ENCODE results near the gene CSPG4. TPM values are rescaled to one million over a fixed set of nuclear protein-coding genes. Genes with fewer than 3 reads are reported as not detected.

The CSPG4 gene
- total RNA-seq, 1 donor from 2014 or later = 0.07 TPM

GRCh38 chr15:75725719-75726607 lies 13.3 kb upstream of the CSPG4 start:
- no peaks in the 10 kb centered on the region for H3K36me3 Mint-ChIP-seq
- peaks cover 25% of the 10 kb centered on the region for H3K4me1 Mint-ChIP-seq
- H3K9me3 Mint-ChIP-seq = no peaks in the 10 kb centered on the region
- DNase-seq (ENCODE audit: low spot score) = no peak
- Histone ChIP-seq H3K4me3 (no peak overlapping the region), H3K9me3 (ENCODE audit: low read depth) (no peaks in the 10 kb centered on the region), H3K9ac (no peak overlapping the region), H3K27me3 (peaks cover 3% of the 10 kb centered on the region), H3K4me2 (no peak overlapping the region), H3K79me2 (ENCODE audit: low read depth) (no peaks in the 10 kb centered on the region), H3K27ac (no peak overlapping the region), H2AFZ (replicated peaks) (no peak overlapping the region), H4K20me1 (ENCODE audit: low read depth) (no peaks in the 10 kb centered on the region), H3K36me3 (no peaks in the 10 kb centered on the region), H3K4me1 (no peaks in the 10 kb centered on the region), H3F3A (ENCODE audit: low read depth) (no peaks in the 10 kb centered on the region)
- H3K27ac Mint-ChIP-seq = no peak overlapping the region
- H3K27me3 Mint-ChIP-seq (ENCODE audit: insufficient read depth, low read depth) = peaks cover 12% of the 10 kb centered on the region
- TF ChIP-seq CTCF (IDR thresholded peaks at IDR 0.05) (no peak), EZH2 (IDR thresholded peaks at IDR 0.05) (no peak), EZH2phosphoT487 (IDR thresholded peaks at IDR 0.05) (no peak)
- no peak overlapping the region for H3K4me3 Mint-ChIP-seq

- H3K4me1 Mint-ChIP-seq = peaks cover 27% of the 10 kb centered on the region
- Histone ChIP-seq H3F3A (ENCODE audit: low read depth) (no peaks in the 10 kb centered on the region), H3K27ac (no peak overlapping the region), H4K20me1 (ENCODE audit: low read depth) (no peaks in the 10 kb centered on the region), H3K9me3 (ENCODE audit: low read depth) (no peaks in the 10 kb centered on the region), H3K4me2 (no peak overlapping the region), H3K79me2 (ENCODE audit: low read depth) (no peaks in the 10 kb centered on the region), H3K36me3 (no peaks in the 10 kb centered on the region), H3K9ac (no peak overlapping the region), H3K4me1 (no peaks in the 10 kb centered on the region), H2AFZ (replicated peaks) (no peak overlapping the region), H3K4me3 (no peak overlapping the region), H3K27me3 (peaks cover 3% of the 10 kb centered on the region)
- no peak for DNase-seq (ENCODE audit: low spot score)
- peaks cover 12% of the 10 kb centered on the region for H3K27me3 Mint-ChIP-seq (ENCODE audit: insufficient read depth, low read depth)
- H3K27ac Mint-ChIP-seq = peak overlapping the region; percentile 85
- no peaks in the 10 kb centered on the region for H3K9me3 Mint-ChIP-seq
- TF ChIP-seq CTCF (IDR thresholded peaks at IDR 0.05) = no peak
- TF ChIP-seq EZH2 (IDR thresholded peaks at IDR 0.05) = no peak
- no peak for TF ChIP-seq EZH2phosphoT487 (IDR thresholded peaks at IDR 0.05)
- no peak overlapping the region for H3K4me3 Mint-ChIP-seq
- H3K36me3 Mint-ChIP-seq = no peaks in the 10 kb centered on the region
These were observed 12.5 kb upstream of the CSPG4 start for GRCh38 chr15:75725006-75725718.

- H2AFZ ChIP-seq (replicated peaks) = no peak overlapping the region
These were observed 11.4 kb upstream of the CSPG4 start for GRCh38 chr15:75723847-75724660.

More at GRCh38 chr15:75723847-75724660, 11.4 kb upstream of the CSPG4 start:
- Histone ChIP-seq H3K9ac (no peak overlapping the region), H3K27me3 (peaks cover 3% of the 10 kb centered on the region), H3K79me2 (ENCODE audit: low read depth) (no peaks in the 10 kb centered on the region), H3K4me3 (no peak overlapping the region), H3K4me2 (no peak overlapping the region), H3K4me1 (no peaks in the 10 kb centered on the region), H3F3A (ENCODE audit: low read depth) (no peaks in the 10 kb centered on the region), H3K9me3 (ENCODE audit: low read depth) (no peaks in the 10 kb centered on the region), H3K27ac (no peak overlapping the region), H4K20me1 (ENCODE audit: low read depth) (no peaks in the 10 kb centered on the region), H3K36me3 (no peaks in the 10 kb centered on the region)
- Mint-ChIP-seq H3K4me1 (peaks cover 27% of the 10 kb centered on the region), H3K9me3 (no peaks in the 10 kb centered on the region), H3K27me3 (ENCODE audit: insufficient read depth, low read depth) (peaks cover 12% of the 10 kb centered on the region), H3K27ac (peak overlapping the region; percentile 88), H3K36me3 (no peaks in the 10 kb centered on the region), H3K4me3 (no peak overlapping the region)
- TF ChIP-seq EZH2phosphoT487 (IDR thresholded peaks at IDR 0.05) (no peak), EZH2 (IDR thresholded peaks at IDR 0.05) (no peak), CTCF (IDR thresholded peaks at IDR 0.05) (no peak)
- DNase-seq (ENCODE audit: low spot score) = peak; percentile 36
